ENCODE data around the gene TMEM207. TPM values are rescaled to one million over a fixed set of nuclear protein-coding genes. Genes with fewer than 3 reads are reported as not detected.
"Not testable (repeated sequence)": the region's sequence is repeated elsewhere in the genome, so short reads cannot be mapped to it uniquely, and the experiment has no call there.

TMEM207 gene
- total RNA-seq, 1 experiment from 2014 or later, result not detected

DNA sequence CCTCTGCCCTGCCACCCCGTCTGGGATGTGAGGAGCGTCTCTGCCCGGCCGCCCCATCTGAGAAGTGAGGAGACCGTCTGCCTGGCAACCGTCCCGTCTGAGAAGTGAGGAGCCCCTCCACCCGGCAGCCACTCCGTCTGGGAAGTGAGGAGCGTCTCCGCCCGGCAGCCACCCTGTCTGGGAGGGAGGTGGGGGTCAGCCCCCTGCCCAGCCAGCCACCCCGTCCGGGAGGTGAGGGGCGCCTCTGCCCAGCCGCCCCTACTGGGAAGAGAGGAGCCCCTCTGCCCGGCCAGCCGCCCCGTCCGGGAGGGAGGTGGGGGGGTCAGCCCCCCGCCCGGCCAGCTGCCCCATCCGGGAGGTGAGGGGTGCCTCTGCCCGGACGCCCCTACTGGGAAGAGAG, 23.6 kb upstream of the TMEM207 start:
- H3K9me3 ChIP-seq (replicated peaks); H3K27me3 ChIP-seq; H3K27ac ChIP-seq; H3K36me3 ChIP-seq; H3K4me3 ChIP-seq; DNase-seq; H3K4me1 ChIP-seq: not testable (repeated sequence)

GRCh38 chr3:190467922-190468321, 18.2 kb upstream of the TMEM207 start:
- no peak overlapping the region for H3K4me3 ChIP-seq
- no peaks in the 10 kb centered on the region for H3K27me3 ChIP-seq
- DNase-seq, result no peak
- H3K4me1 ChIP-seq, result no peaks in the 10 kb centered on the region
- H3K9me3 ChIP-seq (replicated peaks), result no peaks in the 10 kb centered on the region
- H3K36me3 ChIP-seq, result no peaks in the 10 kb centered on the region
- H3K27ac ChIP-seq, result no peak overlapping the region

- H3K27ac ChIP-seq, result no peak overlapping the region
- no peaks in the 10 kb centered on the region for H3K27me3 ChIP-seq
- peak in 1 of 2 experiments; percentile 22 for DNase-seq
- H3K36me3 ChIP-seq, result no peaks in the 10 kb centered on the region
- H3K9me3 ChIP-seq (replicated peaks), result no peaks in the 10 kb centered on the region
- no peaks in the 10 kb centered on the region for H3K4me1 ChIP-seq
- no peak overlapping the region for H3K4me3 ChIP-seq
Measured at GRCh38 chr3:190458040-190458439, 8.3 kb upstream of the TMEM207 start.

DNA sequence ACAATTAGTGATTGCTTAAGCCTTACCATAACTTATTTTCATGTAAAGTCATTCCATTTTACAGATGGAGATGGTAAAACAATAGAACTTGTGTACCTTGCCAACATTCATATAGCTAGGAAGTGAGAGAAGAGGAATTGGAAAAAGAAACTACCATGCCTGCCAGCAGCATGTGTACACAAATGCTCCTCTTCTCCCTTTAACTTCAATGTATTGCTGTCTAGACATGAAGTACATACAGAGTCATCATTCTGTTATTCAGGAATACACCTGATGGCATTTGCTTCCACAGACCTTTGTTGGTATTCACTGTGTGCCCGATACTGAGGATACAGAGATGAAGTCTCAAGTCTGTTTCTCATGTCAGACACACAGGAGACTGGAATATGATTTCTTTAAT, 7.1 kb upstream of the TMEM207 start:
- H3K36me3 ChIP-seq, result no peaks in the 10 kb centered on the region
- H3K4me1 ChIP-seq, result no peaks in the 10 kb centered on the region
- DNase-seq, result no peak
- no peak overlapping the region for H3K27ac ChIP-seq
- no peaks in the 10 kb centered on the region for H3K9me3 ChIP-seq (replicated peaks)
- H3K4me3 ChIP-seq, result no peak overlapping the region
- no peaks in the 10 kb centered on the region for H3K27me3 ChIP-seq

- H3K27ac ChIP-seq, result no peak overlapping the region
- DNase-seq, result no peak
- H3K27me3 ChIP-seq, result no peaks in the 10 kb centered on the region
- H3K4me1 ChIP-seq, result no peaks in the 10 kb centered on the region
- H3K4me3 ChIP-seq, result no peak overlapping the region
- no peaks in the 10 kb centered on the region for H3K9me3 ChIP-seq (replicated peaks)
- H3K36me3 ChIP-seq, result no peaks in the 10 kb centered on the region
Measured at GRCh38 chr3:190455828-190456227, 6.1 kb upstream of the TMEM207 start.

- Histone ChIP-seq H3K4me3 (no peak overlapping the region), H3K9me3 (replicated peaks) (no peaks in the 10 kb centered on the region), H3K27me3 (no peaks in the 10 kb centered on the region), H3K27ac (no peak overlapping the region), H3K4me1 (no peaks in the 10 kb centered on the region), H3K36me3 (no peaks in the 10 kb centered on the region)
- no peak for DNase-seq
Measured at GRCh38 chr3:190448256-190448655, 1.4 kb downstream of the TMEM207 start.

DNA sequence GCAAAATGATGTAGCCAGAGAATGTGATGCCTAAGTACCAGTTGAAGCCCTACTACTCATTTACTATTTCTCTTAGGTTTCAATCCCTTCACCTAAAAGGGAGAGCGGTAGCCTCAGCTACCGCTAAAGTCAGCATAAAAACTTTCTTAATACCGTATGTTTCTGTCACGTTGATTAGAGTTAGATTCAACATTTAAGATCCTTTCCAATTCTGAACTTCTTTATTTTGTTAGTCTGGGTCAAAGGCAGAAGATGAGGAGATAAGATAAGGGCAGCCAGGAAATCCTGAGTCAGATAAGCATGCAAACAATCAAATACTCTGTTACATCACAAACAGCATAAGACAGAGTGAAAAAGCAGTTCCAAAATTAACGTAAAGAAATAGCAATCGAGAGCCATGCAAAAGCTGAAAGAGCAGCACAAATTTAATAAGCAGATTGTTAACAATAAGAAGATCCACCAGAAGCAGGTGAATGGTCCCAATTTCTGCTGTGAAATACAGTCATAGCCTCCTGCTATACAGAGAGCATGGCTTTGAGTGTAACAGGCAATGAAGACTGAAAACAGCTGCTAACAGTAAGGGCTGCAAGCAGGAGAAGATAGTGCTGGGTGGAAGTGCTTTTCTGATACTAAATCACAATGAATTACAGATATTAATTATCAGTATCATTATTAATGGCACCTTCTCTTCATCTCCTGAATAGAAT, 3.0 kb downstream of the TMEM207 start:
- H3K36me3 ChIP-seq, result no peaks in the 10 kb centered on the region
- H3K27ac ChIP-seq, result no peak overlapping the region
- H3K27me3 ChIP-seq, result no peaks in the 10 kb centered on the region
- no peaks in the 10 kb centered on the region for H3K4me1 ChIP-seq
- no peaks in the 10 kb centered on the region for H3K9me3 ChIP-seq (replicated peaks)
- DNase-seq, result peak in 1 of 2 experiments; percentile 3
- H3K4me3 ChIP-seq, result no peak overlapping the region

GRCh38 chr3:190444576-190445145, 5.0 kb downstream of the TMEM207 start:
- H3K4me3 ChIP-seq, result no peak overlapping the region
- H3K27me3 ChIP-seq, result no peaks in the 10 kb centered on the region
- no peak overlapping the region for H3K27ac ChIP-seq
- H3K9me3 ChIP-seq (replicated peaks), result no peaks in the 10 kb centered on the region
- no peak for DNase-seq
- no peaks in the 10 kb centered on the region for H3K36me3 ChIP-seq
- no peaks in the 10 kb centered on the region for H3K4me1 ChIP-seq

GRCh38 chr3:190444006-190444405, 5.7 kb downstream of the TMEM207 start:
- H3K9me3 ChIP-seq (replicated peaks), result no peaks in the 10 kb centered on the region
- H3K27ac ChIP-seq, result no peak overlapping the region
- H3K4me3 ChIP-seq, result no peak overlapping the region
- DNase-seq, result no peak
- H3K4me1 ChIP-seq, result no peaks in the 10 kb centered on the region
- no peaks in the 10 kb centered on the region for H3K36me3 ChIP-seq
- H3K27me3 ChIP-seq, result no peaks in the 10 kb centered on the region

- no peaks in the 10 kb centered on the region for H3K4me1 ChIP-seq
- no peak overlapping the region for H3K27ac ChIP-seq
- no peaks in the 10 kb centered on the region for H3K36me3 ChIP-seq
- no peaks in the 10 kb centered on the region for H3K9me3 ChIP-seq (replicated peaks)
- H3K4me3 ChIP-seq, result no peak overlapping the region
- DNase-seq, result no peak
- H3K27me3 ChIP-seq, result no peaks in the 10 kb centered on the region
Measured at GRCh38 chr3:190443257-190443656, 6.4 kb downstream of the TMEM207 start.

DNA sequence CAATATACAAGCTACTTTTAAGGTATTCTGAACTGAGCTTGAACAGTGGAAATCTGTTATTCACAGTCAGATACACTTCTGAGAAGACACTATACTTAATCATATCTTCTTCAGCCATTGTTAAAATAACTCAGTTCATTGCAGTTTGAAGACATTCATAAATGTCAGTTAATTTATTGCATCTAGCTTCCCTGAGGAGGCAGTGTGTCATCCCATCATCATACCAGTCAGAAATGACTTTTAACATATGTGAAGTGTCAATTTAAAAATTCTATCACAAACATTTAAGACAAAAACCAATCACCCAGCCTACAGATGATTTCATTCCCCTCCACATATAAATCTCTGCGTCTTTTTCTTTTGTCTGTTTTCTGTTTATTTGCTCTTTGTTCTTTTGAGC, 7.5 kb downstream of the TMEM207 start:
- no peak overlapping the region for H3K4me3 ChIP-seq
- no peaks in the 10 kb centered on the region for H3K4me1 ChIP-seq
- H3K36me3 ChIP-seq, result no peaks in the 10 kb centered on the region
- no peak overlapping the region for H3K27ac ChIP-seq
- no peaks in the 10 kb centered on the region for H3K27me3 ChIP-seq
- no peak for DNase-seq
- no peaks in the 10 kb centered on the region for H3K9me3 ChIP-seq (replicated peaks)

DNA sequence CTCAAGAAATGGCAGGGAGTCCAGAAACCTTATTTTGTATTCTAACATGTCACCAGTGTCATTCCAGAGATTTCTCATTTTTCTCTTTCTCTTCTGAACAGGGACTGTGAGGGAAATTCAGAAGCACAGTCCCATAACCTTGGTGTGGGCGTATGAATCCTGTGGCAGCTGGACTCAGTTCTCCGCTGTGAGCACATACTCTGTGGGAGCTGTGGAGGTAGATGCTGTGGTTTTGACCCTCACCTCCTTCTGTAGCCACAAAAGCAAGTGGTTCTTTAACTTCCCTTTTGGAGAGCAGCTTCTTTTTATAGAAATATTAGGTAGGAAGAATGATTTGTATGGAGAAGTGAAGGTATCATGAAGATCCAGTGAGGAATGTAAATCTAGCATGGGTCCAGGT, 13.4 kb downstream of the TMEM207 start:
- DNase-seq, result no peak
- Histone ChIP-seq H3K27ac (no peak overlapping the region), H3K4me1 (no peaks in the 10 kb centered on the region), H3K27me3 (no peaks in the 10 kb centered on the region), H3K36me3 (no peaks in the 10 kb centered on the region), H3K9me3 (replicated peaks) (no peaks in the 10 kb centered on the region), H3K4me3 (no peak overlapping the region)

DNA sequence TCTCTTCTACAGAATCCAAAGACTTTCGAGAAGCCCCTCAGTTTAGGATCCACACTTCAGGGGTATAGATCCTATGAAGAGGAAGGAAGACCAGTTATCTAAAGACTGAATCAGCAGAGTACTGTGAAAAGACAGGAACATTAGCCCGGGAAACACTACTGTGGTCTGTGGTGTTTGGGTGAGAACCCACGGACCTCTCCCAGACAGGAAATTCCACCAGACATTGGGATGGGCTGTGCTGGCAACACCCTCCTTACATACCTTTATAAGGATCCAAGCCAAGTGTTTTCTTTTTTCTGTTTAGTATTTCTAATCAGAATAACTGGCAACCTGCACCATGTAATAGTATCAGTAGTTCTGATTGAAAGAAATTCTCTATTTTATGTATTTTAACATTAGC, 14.1 kb downstream of the TMEM207 start:
- DNase-seq, result no peak
- no peaks in the 10 kb centered on the region for H3K9me3 ChIP-seq (replicated peaks)
- no peaks in the 10 kb centered on the region for H3K4me1 ChIP-seq
- no peaks in the 10 kb centered on the region for H3K36me3 ChIP-seq
- H3K27ac ChIP-seq, result no peak overlapping the region
- H3K27me3 ChIP-seq, result no peaks in the 10 kb centered on the region
- H3K4me3 ChIP-seq, result no peak overlapping the region

- Histone ChIP-seq H3K9me3 (replicated peaks) (no peaks in the 10 kb centered on the region), H3K4me1 (no peaks in the 10 kb centered on the region), H3K27me3 (no peaks in the 10 kb centered on the region), H3K4me3 (no peak overlapping the region), H3K36me3 (no peaks in the 10 kb centered on the region), H3K27ac (no peak overlapping the region)
- no peak for DNase-seq
Measured at GRCh38 chr3:190433626-190434025, 16.1 kb downstream of the TMEM207 start.

GRCh38 chr3:190432216-190432615, 17.5 kb downstream of the TMEM207 start:
- no peaks in the 10 kb centered on the region for H3K27me3 ChIP-seq
- no peaks in the 10 kb centered on the region for H3K9me3 ChIP-seq (replicated peaks)
- no peaks in the 10 kb centered on the region for H3K36me3 ChIP-seq
- no peak for DNase-seq
- no peaks in the 10 kb centered on the region for H3K4me1 ChIP-seq
- H3K27ac ChIP-seq, result no peak overlapping the region
- no peak overlapping the region for H3K4me3 ChIP-seq

GRCh38 chr3:190430906-190431305, 18.8 kb downstream of the TMEM207 start:
- no peaks in the 10 kb centered on the region for H3K27me3 ChIP-seq
- no peaks in the 10 kb centered on the region for H3K4me1 ChIP-seq
- no peaks in the 10 kb centered on the region for H3K36me3 ChIP-seq
- no peak for DNase-seq
- H3K4me3 ChIP-seq, result no peak overlapping the region
- no peaks in the 10 kb centered on the region for H3K9me3 ChIP-seq (replicated peaks)
- H3K27ac ChIP-seq, result no peak overlapping the region

Measured in SJCRH30 (cell line).